Endothelial cell of umbilical vein (primary cell): ENCODE measurements around the gene SAC3D1. TPM values are rescaled to one million over a fixed set of nuclear protein-coding genes. Genes with fewer than 3 reads are reported as not detected.

Experiments used
- BruUV-seq: library from RNA; stranded (reverse); fragments of 400-500 nt; replicated peaks from 2 replicates; lab custom pipeline; 2021; lab: Mats Ljungman, UMichigan
- CTCF ChIA-PET: fragments of 300-600, 350-600 bp; sonication (Branson Sonifier 250); formaldehyde crosslinking; loops from one replicate; lab custom pipeline; 2021; ENCODE audit warnings: antibody characterized with exemption, inconsistent platforms; lab: Charles Lee
- POLR2A ChIA-PET: fragments of 300-600, 350-600 bp; sonication (Branson Sonifier 250); formaldehyde crosslinking; loops from one replicate; lab custom pipeline; 2021; ENCODE audit warnings: antibody characterized with exemption, inconsistent platforms; lab: Charles Lee
- DNase-seq: peaks from one replicate; pipeline ENCODE4 v3.0.0-alpha.2; 2011; ENCODE audit warnings: low read depth, low spot score
- FAIRE-seq: peaks from 2 replicates; lab custom pipeline; 2011; peaks lifted over from hg19 to GRCh38; lab: Jason Lieb, UNC
- H2AFZ ChIP-seq: 2 replicates; pipeline ENCODE4 v1.6.0; 2012; ENCODE audit warnings: low read depth, low read length, control low read depth, inconsistent platforms
- H3K27ac ChIP-seq: 2 replicates; pipeline ENCODE4 v1.5.1; 2011; ENCODE audit warnings: low read depth, mild to moderate bottlenecking, control low read depth, low read length, moderate library complexity; ENCODE audit not compliant: insufficient read depth
- H3K27me3 ChIP-seq, 2 experiments: 2 replicates each; pipeline versions ENCODE4 v1.6.0 to v1.6.1; 2011; ENCODE audit warnings: low read length in 2 of 2, mixed read lengths in 1 of 2; ENCODE audit not compliant: control insufficient read depth in 2 of 2, insufficient read depth in 2 of 2
- H3K36me3 ChIP-seq, 2 experiments: 2 replicates in 1 of 2; 3 replicates in 1 of 2; pipeline ENCODE4 v1.5.1; 2011; ENCODE audit warnings: low read length in 2 of 2, mild to moderate bottlenecking in 1 of 2, moderate library complexity in 1 of 2; ENCODE audit not compliant: control insufficient read depth in 2 of 2, insufficient read depth in 2 of 2; ENCODE audit errors: extremely low read depth in 1 of 2
- H3K4me1 ChIP-seq: 3 replicates; pipeline ENCODE4 v1.5.1; 2011; ENCODE audit warnings: mild to moderate bottlenecking, low read length; ENCODE audit not compliant: control insufficient read depth, insufficient read depth; ENCODE audit errors: extremely low read depth
- H3K4me2 ChIP-seq: 2 replicates; pipeline ENCODE4 v1.6.1; 2011; ENCODE audit warnings: low read length, control low read depth, mixed read lengths; ENCODE audit not compliant: insufficient read depth
- H3K4me3 ChIP-seq, 3 experiments: fragments of 200-600 bp in 1 of 3; sonication (generic), shearing (Covaris generic) in 1 of 3; replicated peaks in 1 of 3; 2 replicates each; pipeline ENCODE4 v1.5.1; 2011 to 2016; ENCODE audit warnings: control low read depth in 3 of 3, low read length in 3 of 3, mild to moderate bottlenecking in 2 of 3, inconsistent platforms in 1 of 3, low read depth in 1 of 3, moderate library complexity in 1 of 3; ENCODE audit not compliant: insufficient read depth in 1 of 3
- H3K79me2 ChIP-seq: 2 replicates; pipeline ENCODE4 v1.6.0; 2012; ENCODE audit warnings: low read length, inconsistent platforms; ENCODE audit not compliant: control insufficient read depth, insufficient read depth
- H3K9ac ChIP-seq: replicated peaks from 2 replicates; pipeline ENCODE3; 2011; ENCODE audit warnings: low read length, control low read depth; ENCODE audit not compliant: insufficient read depth; ENCODE audit errors: extremely low read depth
- H3K9me1 ChIP-seq: replicated peaks from 3 replicates; pipeline ENCODE4 v1.6.0; 2011; ENCODE audit warnings: mild to moderate bottlenecking, low read length; ENCODE audit not compliant: control insufficient read depth, insufficient read depth; ENCODE audit errors: extremely low read depth
- H3K9me3 ChIP-seq: replicated peaks from 2 replicates; pipeline ENCODE4 v1.5.1; 2012; ENCODE audit warnings: low read length, inconsistent platforms; ENCODE audit not compliant: control insufficient read depth, insufficient read depth
- H4K20me1 ChIP-seq: replicated peaks from 2 replicates; pipeline ENCODE3; 2011; ENCODE audit warnings: mild to moderate bottlenecking, low read length; ENCODE audit not compliant: control insufficient read depth, insufficient read depth; ENCODE audit errors: extremely low read depth
- EZH2 ChIP-seq: IDR thresholded peaks from 2 replicates; pipeline ENCODE4 v1.6.1; 2012; ENCODE audit warnings: borderline replicate concordance, low read depth, mild to moderate bottlenecking, moderate library complexity, low read length, inconsistent platforms; ENCODE audit not compliant: severe bottlenecking
- FOS ChIP-seq: IDR thresholded peaks from 2 replicates; pipeline ENCODE4 v1.6.1; 2011; ENCODE audit warnings: mild to moderate bottlenecking, low read length, moderate library complexity, borderline replicate concordance; ENCODE audit not compliant: insufficient read depth
- GATA2 ChIP-seq: IDR thresholded peaks from 2 replicates; pipeline ENCODE4 v1.7.0; 2011; ENCODE audit warnings: low read depth, mild to moderate bottlenecking, moderate library complexity, mixed read lengths, low read length; ENCODE audit not compliant: insufficient read length, insufficient read depth
- JUN ChIP-seq: IDR thresholded peaks from 2 replicates; pipeline ENCODE4 v1.6.1; 2011; ENCODE audit warnings: borderline replicate concordance, low read depth; ENCODE audit not compliant: insufficient read length, insufficient read depth
- MYC ChIP-seq: IDR thresholded peaks from one replicate; pipeline ENCODE4 v1.6.1; 2011; ENCODE audit warnings: mild to moderate bottlenecking, low read depth, low read length
- POLR2A ChIP-seq: IDR thresholded peaks from 2 replicates; pipeline ENCODE4 v1.6.1; 2012; ENCODE audit warnings: low read depth, mild to moderate bottlenecking, control low read depth, low read length
- POLR2AphosphoS5 ChIP-seq: IDR thresholded peaks from 2 replicates; pipeline ENCODE4 v1.6.1; 2012; ENCODE audit warnings: low read depth, mild to moderate bottlenecking, control low read depth, low read length, moderate library complexity; ENCODE audit not compliant: insufficient read depth
- dilution Hi-C: fragments of 300-500 bp; cut with MboI; formaldehyde crosslinking; loops from one replicate; pipeline ENCODE4 v1.15.0; 2019; ENCODE audit warnings: low sequenced_read_pairs; ENCODE audit not compliant: extremely low pct_ligation_motif_present
- intact Hi-C: fragments of 100-400 bp; cut with micrococcal nuclease; formaldehyde crosslinking; loops from one replicate; pipeline ENCODE4 v1.10.0; 2022
- polyA plus RNA-seq, 4 experiments: library from polyadenylated mRNA; depleted of rRNA in 3 of 4; stranded (reverse) in 3 of 4; unstranded in 1 of 4; fragments of >200 nt; gene quantifications; 2 replicates each; pipeline versions ENCODE4 v1.2.1 to v1.2.3, GENCODE V29; 2011 to 2012; ENCODE audit warnings: missing spikeins in 1 of 4
- total RNA-seq: library from RNA; stranded (reverse); gene quantifications from 2 replicates; pipeline ENCODE4 v1.2.3, GENCODE V29; 2021
- TF ChIP-seq, protein P1 (sequence below), 2 donors: IDR thresholded peaks; 1 replicate in 1 of 2; 2 replicates in 1 of 2; pipeline ENCODE4 v1.5.1; 2011; ENCODE audit warnings: low read length in 2 of 2, mild to moderate bottlenecking in 2 of 2, moderate library complexity in 2 of 2, control low read depth in 1 of 2, inconsistent platforms in 1 of 2, low read depth in 1 of 2; ENCODE audit not compliant: insufficient read depth in 1 of 2; ENCODE audit errors: extremely low read depth in 1 of 2
- TF ChIP-seq, protein P2 (sequence below): IDR thresholded peaks from 2 replicates; pipeline ENCODE4 v1.6.1; 2011; ENCODE audit not compliant: insufficient read depth, insufficient read length

Gene SAC3D1
- total and polyA plus RNA-seq, 2 donors (not counting 3 experiments of a cell fraction or from before 2014, with no cell fraction given) = 16.6 to 17.0 TPM

DNA sequence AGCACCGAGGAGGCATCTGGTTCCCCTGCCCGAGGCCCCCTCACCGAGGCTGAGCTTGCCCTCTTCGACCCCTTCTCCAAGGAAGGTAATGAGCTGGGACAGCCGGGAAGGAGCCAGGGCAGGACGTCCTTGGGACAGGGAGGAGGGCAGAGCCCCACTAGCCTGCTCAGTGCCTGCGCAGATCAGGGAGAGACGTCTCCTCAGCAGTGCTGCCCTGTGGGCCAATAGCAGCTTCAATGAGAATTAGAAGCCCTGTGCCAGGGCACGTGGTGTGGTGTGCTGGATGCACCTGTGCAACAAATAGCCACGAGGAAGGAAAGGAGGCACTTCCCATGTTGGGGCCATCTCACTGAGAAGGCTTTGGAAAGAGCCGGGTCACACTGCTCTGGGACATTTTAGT is 5.4 kb upstream of the SAC3D1 start:
- POLR2A ChIA-PET = no interaction called here
- Histone ChIP-seq H3K79me2 (no peaks in the 10 kb centered on the region), H3K9ac (no peak overlapping the region), H3K27ac (no peak overlapping the region), H3K4me3 (no peak overlapping the region), H3K36me3 (peaks cover 4 to 19% of the 10 kb centered on the region in 2 experiments), H3K4me2 (no peak overlapping the region), H4K20me1 (no peaks in the 10 kb centered on the region), H3K4me1 (peaks cover 2% of the 10 kb centered on the region), H3K27me3 (no peaks in the 10 kb centered on the region), H2AFZ (no peak overlapping the region), H3K9me3 (no peaks in the 10 kb centered on the region), H3K9me1 (no peaks in the 10 kb centered on the region)
- CTCF ChIA-PET = interaction anchor here (1.0 kb wide), 1 partner anchor 22 kb away, joined by 3 read pairs; the partner anchor contains the start of gene ARL2
- no peak for TF ChIP-seq EZH2
- TF ChIP-seq, protein P1, sequence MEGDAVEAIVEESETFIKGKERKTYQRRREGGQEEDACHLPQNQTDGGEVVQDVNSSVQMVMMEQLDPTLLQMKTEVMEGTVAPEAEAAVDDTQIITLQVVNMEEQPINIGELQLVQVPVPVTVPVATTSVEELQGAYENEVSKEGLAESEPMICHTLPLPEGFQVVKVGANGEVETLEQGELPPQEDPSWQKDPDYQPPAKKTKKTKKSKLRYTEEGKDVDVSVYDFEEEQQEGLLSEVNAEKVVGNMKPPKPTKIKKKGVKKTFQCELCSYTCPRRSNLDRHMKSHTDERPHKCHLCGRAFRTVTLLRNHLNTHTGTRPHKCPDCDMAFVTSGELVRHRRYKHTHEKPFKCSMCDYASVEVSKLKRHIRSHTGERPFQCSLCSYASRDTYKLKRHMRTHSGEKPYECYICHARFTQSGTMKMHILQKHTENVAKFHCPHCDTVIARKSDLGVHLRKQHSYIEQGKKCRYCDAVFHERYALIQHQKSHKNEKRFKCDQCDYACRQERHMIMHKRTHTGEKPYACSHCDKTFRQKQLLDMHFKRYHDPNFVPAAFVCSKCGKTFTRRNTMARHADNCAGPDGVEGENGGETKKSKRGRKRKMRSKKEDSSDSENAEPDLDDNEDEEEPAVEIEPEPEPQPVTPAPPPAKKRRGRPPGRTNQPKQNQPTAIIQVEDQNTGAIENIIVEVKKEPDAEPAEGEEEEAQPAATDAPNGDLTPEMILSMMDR (IDR thresholded peaks at IDR 0.05; ENCODE audit: extremely low read depth in 1 of 2, insufficient read depth in 1 of 2, low read depth in 1 of 2, low read length in 2 of 2) = no peak
- TF ChIP-seq JUN = no peak
- no peak for TF ChIP-seq FOS
- no peak for TF ChIP-seq POLR2AphosphoS5
- TF ChIP-seq, protein P2, sequence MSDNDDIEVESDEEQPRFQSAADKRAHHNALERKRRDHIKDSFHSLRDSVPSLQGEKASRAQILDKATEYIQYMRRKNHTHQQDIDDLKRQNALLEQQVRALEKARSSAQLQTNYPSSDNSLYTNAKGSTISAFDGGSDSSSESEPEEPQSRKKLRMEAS = no peak
- no peak for TF ChIP-seq MYC
- no peak for TF ChIP-seq GATA2
- TF ChIP-seq POLR2A = no peak
- FAIRE-seq (no peak), DNase-seq (no peak)
- dilution Hi-C loops (no loop called here), intact Hi-C loops (no loop called here)
- BruUV-seq = no TSS peak
